ENCODE results near the gene TLE1. TPM values are rescaled to one million over a fixed set of nuclear protein-coding genes. Genes with fewer than 3 reads are reported as not detected.

The TLE1 gene
- total and polyA plus RNA-seq, 10 of the 15 experiments (the other 5 are each of a cell fraction or from before 2014, with no cell fraction given) = 0.04 to 0.23 (median 0.10) TPM; not detected in 6

DNA sequence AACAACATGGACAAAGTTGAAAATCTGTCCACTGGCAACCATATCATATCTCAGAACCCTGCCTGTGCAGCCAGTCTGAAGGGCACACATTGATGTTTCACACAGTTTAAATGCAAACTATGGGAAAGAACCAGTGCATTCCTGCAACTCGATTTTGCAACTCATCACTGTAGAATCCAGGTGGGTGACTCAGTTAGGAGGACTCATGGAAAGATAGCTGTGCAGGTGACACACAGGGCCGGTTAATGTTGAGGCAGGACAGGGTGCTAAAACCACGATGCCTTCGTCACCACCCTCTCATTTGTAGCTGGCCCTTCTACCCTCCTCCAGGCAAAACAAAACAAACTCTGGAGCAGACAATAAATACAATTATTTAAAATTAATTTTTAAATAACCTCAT is 62.8 kb downstream of the TLE1 start:
- H3K9me3 ChIP-seq (replicated peaks; ENCODE audit: control insufficient read depth, insufficient read depth, low read length) = no peaks in the 10 kb centered on the region
- H3K27me3 ChIP-seq (replicated peaks in 1 of 2; ENCODE audit: control insufficient read depth in 2 of 2, insufficient read depth in 2 of 2, low read length in 1 of 2) = no peaks in the 10 kb centered on the region
- no peak overlapping the region for H3K27ac ChIP-seq (ENCODE audit: control insufficient read depth, insufficient read depth)
- DNase-seq (ENCODE audit: low read depth, low spot score) (no peak), FAIRE-seq (no peak), ATAC-seq (no peak)
- POLR2A ChIA-PET = no interaction called here
- SMC1A ChIA-PET (ENCODE audit: uncharacterized antibody, unreplicated experiment) = no interaction called here
- in situ Hi-C loops (cut with MboI) (no loop called here), intact Hi-C loops (cut with micrococcal nuclease; ENCODE audit: unreplicated experiment) (no loop called here)
- no peak overlapping the region for H3K9ac ChIP-seq (ENCODE audit: control insufficient read depth, insufficient read depth, low read length)
- no peaks in the 10 kb centered on the region for H3K4me1 ChIP-seq (ENCODE audit: control insufficient read depth, insufficient read depth, low read length)
- H2AFZ ChIP-seq (ENCODE audit: control insufficient read depth, low read depth, low read length) = no peak overlapping the region
- RAD21 ChIA-PET (ENCODE audit: unreplicated experiment) = no interaction called here
- no TSS peak for BruUV-seq (replicated peaks)
- WGBS (ENCODE audit: insufficient coverage, insufficient replicate concordance, low lambda C conversion rate, missing lambda C conversion rate) = 30% methylated on average over 4 of the region's 4 CpGs
- H3K36me3 ChIP-seq (ENCODE audit: control insufficient read depth in 2 of 2, insufficient read depth in 2 of 2, low read length in 1 of 2) = no peaks in the 10 kb centered on the region
- H3K79me2 ChIP-seq (ENCODE audit: control insufficient read depth, insufficient read depth, low read length) = no peaks in the 10 kb centered on the region
- CTCF ChIA-PET = no interaction called here
- H4K20me1 ChIP-seq (ENCODE audit: control insufficient read depth, insufficient read depth) = no peaks in the 10 kb centered on the region
- H3K4me2 ChIP-seq (ENCODE audit: control insufficient read depth, insufficient read depth) = no peak overlapping the region
- H3K4me3 ChIP-seq = no peak overlapping the region
- TF ChIP-seq SIX5 (IDR thresholded peaks at IDR 0.05; ENCODE audit: low read depth, low read length, severe bottlenecking) (no peak), CBX3 (IDR thresholded peaks at IDR 0.05; ENCODE audit: borderline replicate concordance, low read depth) (no peak), ASH2L (IDR thresholded peaks at IDR 0.05; ENCODE audit: borderline replicate concordance, low read depth) (no peak), RAD51 (IDR thresholded peaks at IDR 0.05) (no peak), ZNF622 (IDR thresholded peaks at IDR 0.05) (no peak), RCOR1 (conservative IDR thresholded peaks at IDR 0.05; ENCODE audit: low read depth, low read length) (no peak), MYC (IDR thresholded peaks at IDR 0.05; ENCODE audit: insufficient read depth, insufficient read length, insufficient replicate concordance, low read length, severe bottlenecking) (no peak), FOS (IDR thresholded peaks at IDR 0.05; ENCODE audit: borderline replicate concordance, extremely low read depth, insufficient read length) (no peak), CREB1 (IDR thresholded peaks at IDR 0.05; ENCODE audit: low read depth) (no peak)
- TF ChIP-seq, protein P1, sequence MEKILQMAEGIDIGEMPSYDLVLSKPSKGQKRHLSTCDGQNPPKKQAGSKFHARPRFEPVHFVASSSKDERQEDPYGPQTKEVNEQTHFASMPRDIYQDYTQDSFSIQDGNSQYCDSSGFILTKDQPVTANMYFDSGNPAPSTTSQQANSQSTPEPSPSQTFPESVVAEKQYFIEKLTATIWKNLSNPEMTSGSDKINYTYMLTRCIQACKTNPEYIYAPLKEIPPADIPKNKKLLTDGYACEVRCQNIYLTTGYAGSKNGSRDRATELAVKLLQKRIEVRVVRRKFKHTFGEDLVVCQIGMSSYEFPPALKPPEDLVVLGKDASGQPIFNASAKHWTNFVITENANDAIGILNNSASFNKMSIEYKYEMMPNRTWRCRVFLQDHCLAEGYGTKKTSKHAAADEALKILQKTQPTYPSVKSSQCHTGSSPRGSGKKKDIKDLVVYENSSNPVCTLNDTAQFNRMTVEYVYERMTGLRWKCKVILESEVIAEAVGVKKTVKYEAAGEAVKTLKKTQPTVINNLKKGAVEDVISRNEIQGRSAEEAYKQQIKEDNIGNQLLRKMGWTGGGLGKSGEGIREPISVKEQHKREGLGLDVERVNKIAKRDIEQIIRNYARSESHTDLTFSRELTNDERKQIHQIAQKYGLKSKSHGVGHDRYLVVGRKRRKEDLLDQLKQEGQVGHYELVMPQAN (conservative IDR thresholded peaks at IDR 0.05) = no peak
- TF ChIP-seq, protein P2, sequence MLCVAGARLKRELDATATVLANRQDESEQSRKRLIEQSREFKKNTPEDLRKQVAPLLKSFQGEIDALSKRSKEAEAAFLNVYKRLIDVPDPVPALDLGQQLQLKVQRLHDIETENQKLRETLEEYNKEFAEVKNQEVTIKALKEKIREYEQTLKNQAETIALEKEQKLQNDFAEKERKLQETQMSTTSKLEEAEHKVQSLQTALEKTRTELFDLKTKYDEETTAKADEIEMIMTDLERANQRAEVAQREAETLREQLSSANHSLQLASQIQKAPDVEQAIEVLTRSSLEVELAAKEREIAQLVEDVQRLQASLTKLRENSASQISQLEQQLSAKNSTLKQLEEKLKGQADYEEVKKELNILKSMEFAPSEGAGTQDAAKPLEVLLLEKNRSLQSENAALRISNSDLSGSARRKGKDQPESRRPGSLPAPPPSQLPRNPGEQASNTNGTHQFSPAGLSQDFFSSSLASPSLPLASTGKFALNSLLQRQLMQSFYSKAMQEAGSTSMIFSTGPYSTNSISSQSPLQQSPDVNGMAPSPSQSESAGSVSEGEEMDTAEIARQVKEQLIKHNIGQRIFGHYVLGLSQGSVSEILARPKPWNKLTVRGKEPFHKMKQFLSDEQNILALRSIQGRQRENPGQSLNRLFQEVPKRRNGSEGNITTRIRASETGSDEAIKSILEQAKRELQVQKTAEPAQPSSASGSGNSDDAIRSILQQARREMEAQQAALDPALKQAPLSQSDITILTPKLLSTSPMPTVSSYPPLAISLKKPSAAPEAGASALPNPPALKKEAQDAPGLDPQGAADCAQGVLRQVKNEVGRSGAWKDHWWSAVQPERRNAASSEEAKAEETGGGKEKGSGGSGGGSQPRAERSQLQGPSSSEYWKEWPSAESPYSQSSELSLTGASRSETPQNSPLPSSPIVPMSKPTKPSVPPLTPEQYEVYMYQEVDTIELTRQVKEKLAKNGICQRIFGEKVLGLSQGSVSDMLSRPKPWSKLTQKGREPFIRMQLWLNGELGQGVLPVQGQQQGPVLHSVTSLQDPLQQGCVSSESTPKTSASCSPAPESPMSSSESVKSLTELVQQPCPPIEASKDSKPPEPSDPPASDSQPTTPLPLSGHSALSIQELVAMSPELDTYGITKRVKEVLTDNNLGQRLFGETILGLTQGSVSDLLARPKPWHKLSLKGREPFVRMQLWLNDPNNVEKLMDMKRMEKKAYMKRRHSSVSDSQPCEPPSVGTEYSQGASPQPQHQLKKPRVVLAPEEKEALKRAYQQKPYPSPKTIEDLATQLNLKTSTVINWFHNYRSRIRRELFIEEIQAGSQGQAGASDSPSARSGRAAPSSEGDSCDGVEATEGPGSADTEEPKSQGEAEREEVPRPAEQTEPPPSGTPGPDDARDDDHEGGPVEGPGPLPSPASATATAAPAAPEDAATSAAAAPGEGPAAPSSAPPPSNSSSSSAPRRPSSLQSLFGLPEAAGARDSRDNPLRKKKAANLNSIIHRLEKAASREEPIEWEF (IDR thresholded peaks at IDR 0.05; ENCODE audit: insufficient replicate concordance, low read depth, low read length) = no peak
- TF ChIP-seq, protein P3, sequence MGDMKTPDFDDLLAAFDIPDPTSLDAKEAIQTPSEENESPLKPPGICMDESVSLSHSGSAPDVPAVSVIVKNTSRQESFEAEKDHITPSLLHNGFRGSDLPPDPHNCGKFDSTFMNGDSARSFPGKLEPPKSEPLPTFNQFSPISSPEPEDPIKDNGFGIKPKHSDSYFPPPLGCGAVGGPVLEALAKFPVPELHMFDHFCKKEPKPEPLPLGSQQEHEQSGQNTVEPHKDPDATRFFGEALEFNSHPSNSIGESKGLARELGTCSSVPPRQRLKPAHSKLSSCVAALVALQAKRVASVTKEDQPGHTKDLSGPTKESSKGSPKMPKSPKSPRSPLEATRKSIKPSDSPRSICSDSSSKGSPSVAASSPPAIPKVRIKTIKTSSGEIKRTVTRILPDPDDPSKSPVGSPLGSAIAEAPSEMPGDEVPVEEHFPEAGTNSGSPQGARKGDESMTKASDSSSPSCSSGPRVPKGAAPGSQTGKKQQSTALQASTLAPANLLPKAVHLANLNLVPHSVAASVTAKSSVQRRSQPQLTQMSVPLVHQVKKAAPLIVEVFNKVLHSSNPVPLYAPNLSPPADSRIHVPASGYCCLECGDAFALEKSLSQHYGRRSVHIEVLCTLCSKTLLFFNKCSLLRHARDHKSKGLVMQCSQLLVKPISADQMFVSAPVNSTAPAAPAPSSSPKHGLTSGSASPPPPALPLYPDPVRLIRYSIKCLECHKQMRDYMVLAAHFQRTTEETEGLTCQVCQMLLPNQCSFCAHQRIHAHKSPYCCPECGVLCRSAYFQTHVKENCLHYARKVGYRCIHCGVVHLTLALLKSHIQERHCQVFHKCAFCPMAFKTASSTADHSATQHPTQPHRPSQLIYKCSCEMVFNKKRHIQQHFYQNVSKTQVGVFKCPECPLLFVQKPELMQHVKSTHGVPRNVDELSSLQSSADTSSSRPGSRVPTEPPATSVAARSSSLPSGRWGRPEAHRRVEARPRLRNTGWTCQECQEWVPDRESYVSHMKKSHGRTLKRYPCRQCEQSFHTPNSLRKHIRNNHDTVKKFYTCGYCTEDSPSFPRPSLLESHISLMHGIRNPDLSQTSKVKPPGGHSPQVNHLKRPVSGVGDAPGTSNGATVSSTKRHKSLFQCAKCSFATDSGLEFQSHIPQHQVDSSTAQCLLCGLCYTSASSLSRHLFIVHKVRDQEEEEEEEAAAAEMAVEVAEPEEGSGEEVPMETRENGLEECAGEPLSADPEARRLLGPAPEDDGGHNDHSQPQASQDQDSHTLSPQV (IDR thresholded peaks at IDR 0.05) = no peak
- TF ChIP-seq, protein P4, sequence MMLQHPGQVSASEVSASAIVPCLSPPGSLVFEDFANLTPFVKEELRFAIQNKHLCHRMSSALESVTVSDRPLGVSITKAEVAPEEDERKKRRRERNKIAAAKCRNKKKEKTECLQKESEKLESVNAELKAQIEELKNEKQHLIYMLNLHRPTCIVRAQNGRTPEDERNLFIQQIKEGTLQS (IDR thresholded peaks at IDR 0.05; ENCODE audit: borderline replicate concordance, extremely low read depth, low read depth, low read length) = no peak

Measured in GM12878 (cell line).